22Rv1 (cell line): ENCODE measurements around the gene HK2.
"Not testable (repeated sequence)": the region's sequence is repeated elsewhere in the genome, so short reads cannot be mapped to it uniquely, and the experiment has no call there.

Experiments
- H3K27ac ChIP-seq: fragments of 450-650 bp; 2 replicates; pipeline ENCODE4 v1.5.1; 2017
- ZFX ChIP-seq: fragments of 450-650 bp; IDR thresholded peaks from 2 replicates; pipeline ENCODE4 v1.6.1; 2017; ENCODE audit warnings: antibody characterized with exemption, borderline replicate concordance
- TF ChIP-seq, protein P1 (sequence below): fragments of 450-650 bp; IDR thresholded peaks from 2 replicates; pipeline ENCODE4 v1.5.1; 2017; ENCODE audit warnings: mild to moderate bottlenecking

The HK2 gene

DNA sequence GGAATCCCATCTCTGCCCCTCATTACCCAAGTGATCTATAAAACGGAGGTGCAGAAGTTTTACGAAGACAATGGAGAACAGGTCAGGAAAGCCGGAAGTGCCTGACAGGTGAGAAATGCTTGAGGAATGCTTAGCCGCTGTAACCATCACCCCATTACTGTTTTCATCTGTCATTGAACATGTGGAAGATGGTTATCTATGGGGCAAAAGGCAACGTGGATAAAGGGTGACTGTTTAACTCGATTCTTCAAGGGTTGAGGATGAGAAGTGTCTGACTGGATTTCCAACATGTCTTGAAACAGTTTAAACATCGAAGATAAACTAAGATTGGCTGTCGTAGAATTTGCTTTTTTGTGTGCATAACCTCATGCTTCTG lies 17.3 kb downstream of the HK2 start:
- no peak for TF ChIP-seq ZFX
- TF ChIP-seq, protein P1, sequence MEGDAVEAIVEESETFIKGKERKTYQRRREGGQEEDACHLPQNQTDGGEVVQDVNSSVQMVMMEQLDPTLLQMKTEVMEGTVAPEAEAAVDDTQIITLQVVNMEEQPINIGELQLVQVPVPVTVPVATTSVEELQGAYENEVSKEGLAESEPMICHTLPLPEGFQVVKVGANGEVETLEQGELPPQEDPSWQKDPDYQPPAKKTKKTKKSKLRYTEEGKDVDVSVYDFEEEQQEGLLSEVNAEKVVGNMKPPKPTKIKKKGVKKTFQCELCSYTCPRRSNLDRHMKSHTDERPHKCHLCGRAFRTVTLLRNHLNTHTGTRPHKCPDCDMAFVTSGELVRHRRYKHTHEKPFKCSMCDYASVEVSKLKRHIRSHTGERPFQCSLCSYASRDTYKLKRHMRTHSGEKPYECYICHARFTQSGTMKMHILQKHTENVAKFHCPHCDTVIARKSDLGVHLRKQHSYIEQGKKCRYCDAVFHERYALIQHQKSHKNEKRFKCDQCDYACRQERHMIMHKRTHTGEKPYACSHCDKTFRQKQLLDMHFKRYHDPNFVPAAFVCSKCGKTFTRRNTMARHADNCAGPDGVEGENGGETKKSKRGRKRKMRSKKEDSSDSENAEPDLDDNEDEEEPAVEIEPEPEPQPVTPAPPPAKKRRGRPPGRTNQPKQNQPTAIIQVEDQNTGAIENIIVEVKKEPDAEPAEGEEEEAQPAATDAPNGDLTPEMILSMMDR = no peak
- H3K27ac ChIP-seq = no peak overlapping the region

DNA sequence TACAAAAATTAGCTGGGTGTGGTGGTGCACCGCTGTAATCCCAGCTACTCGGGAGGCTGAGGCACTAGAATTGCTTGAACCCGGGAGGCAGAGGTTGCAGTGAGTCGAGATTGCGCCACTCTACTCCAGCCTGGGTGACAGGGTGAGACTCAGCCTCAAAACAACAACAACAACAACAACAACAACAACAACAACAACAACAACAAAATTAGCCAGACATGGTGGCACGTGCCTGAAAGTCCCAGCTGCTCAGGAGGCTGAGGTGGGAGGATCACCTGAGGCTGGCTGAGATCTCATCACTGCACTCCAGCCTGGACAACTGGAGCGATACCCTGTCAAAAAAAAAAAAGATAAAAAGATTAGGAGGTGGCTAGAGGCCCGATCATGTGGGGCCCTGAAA lies 19.4 kb downstream of the HK2 start:
- H3K27ac ChIP-seq = not testable (repeated sequence)

DNA sequence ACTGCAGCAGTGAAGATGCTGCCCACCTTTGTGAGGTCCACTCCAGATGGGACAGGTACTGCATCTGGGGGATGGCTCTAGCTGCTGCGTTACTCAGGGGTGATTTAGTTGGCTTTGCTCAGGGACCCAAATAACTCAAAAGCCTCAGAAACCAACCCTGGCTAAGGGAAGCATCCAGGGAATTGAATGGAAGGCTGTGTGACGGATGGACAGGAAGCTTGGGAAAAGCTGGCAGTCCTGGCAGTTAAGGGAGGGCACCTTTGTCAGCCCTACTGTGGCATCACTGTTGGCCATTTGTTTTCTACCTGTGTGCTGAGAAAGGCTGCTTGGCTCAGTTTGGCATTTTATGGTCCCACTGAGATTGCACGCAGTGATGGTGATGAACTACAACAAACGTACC lies 20.5 kb downstream of the HK2 start:
- no peak overlapping the region for H3K27ac ChIP-seq
- no peak for TF ChIP-seq ZFX
- TF ChIP-seq, protein P1 = no peak

DNA sequence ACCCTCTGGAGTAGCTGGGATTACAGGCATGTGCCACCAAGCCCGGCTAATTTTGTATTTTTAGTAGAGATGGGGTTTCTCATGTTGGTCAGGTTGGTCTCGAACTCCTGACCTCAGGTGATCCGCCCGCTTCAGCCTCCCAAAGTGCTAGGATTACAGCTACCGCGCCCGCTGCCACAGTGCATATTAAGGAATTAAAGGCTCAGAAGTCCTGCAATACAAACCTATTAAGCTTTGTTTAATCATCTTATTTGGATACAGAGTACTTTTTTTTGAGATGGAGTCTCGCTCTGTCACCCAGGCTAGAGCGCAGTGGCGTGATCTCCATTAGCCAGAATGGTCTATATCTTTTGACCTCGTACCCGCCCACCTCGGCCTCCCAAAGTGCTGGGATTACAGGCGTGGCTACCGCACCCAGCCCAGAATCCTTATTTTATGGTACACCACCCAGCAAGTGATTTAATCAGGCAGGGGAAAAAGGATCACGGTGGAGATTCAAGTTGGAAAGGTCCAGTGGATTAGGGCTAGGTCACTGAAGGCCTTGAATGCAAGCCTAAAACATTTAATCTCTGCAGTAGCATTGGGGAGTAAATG lies 21.3 kb downstream of the HK2 start:
- not testable (repeated sequence) for H3K27ac ChIP-seq

DNA sequence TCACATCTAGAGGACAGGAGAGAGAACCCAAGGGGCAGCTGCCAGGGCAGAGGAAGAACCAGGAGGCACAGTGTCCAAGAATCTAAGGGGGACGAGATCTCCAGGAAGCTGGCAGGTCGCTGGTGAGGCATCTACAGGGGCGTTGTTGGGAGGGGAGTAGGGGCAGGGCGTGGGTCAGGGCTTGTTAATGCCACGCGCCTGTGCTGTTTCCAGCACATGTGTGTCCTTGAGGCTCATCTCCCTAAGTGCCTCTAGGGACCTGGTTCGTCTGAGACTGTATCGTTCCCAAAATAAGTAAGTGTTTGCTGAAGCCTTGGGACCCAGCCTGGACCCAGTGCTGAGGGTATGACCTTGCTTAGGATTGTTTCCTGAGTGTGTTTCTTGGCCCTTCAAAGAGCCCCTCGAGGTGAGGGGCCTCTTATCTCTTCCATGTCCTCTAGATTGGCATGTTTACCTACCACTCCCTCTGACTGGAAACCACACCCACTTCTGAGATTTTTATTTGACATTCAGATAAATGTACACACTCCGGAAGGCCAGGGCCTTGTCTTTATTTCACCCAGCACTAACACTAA lies 22.2 kb downstream of the HK2 start:
- peak overlapping the region; percentile 37; the same call in 1 of the 2 replicates for H3K27ac ChIP-seq
- no peak for TF ChIP-seq ZFX
- TF ChIP-seq, protein P1 = no peak

DNA sequence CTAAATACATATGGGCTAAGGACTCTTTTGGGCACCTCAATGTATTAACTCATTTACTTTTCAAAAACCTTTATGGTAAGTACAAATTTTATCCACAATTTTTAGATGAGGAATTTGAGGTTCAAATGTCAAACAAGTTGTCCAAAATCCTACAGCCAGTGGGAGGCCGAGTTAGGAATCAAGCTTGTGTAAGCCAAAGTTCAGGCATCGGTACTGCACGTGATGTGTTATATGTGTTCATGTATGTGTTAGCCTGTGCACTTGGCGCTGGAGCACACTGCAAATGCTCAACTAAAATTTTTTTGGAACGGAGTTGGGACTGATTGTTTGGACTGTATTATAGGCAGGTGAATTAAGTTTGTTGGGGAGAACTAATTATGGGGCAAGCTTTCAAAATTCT lies 22.7 kb downstream of the HK2 start:
- TF ChIP-seq, protein P1 = no peak
- no peak for TF ChIP-seq ZFX
- peak overlapping the region; percentile 37; the same call in 1 of the 2 replicates for H3K27ac ChIP-seq

DNA sequence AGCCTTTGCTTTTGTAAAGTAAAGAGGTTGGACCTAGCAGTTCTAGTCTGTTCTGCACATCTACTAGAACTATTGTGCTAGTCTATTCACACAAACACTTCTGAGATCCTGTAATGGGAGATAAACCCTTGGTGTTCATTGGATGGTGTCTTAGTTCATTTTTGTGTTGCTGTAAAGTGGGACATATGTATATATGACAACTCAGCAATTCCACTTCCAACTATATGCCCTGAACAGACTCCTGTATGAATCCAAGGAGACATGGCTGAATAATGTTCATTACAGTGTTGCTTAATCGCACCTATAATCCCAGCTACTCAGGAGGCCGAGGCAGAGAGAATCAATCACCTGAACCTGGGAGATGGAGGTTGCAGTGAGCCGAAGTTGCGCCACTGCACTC lies 23.3 kb downstream of the HK2 start:
- no peak overlapping the region for H3K27ac ChIP-seq

DNA sequence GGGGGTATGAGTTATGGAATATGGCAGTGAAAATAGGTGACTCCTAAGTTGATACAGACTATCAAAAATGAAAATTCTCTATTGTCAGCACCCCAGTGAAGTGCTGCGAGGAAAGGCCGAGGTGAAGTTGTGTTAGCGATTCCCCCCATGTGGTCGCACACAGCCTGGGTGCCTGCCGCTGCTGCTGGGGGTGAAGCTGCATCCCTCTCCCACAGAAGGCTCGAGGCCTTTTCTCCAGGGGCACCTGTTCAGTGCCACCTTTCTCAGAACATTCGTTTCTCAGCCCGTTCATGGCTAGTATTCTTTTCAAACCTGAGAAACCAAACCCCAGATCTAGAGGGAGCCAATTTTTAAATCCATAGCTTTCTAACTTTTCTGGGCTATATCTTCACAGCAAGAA lies 23.8 kb downstream of the HK2 start:
- no peak overlapping the region for H3K27ac ChIP-seq

More for the DNA sequence above, 23.3 kb downstream of the HK2 start:
- TF ChIP-seq, protein P1 = no peak
- no peak for TF ChIP-seq ZFX

More for the DNA sequence above, 23.8 kb downstream of the HK2 start:
- TF ChIP-seq, protein P1 = no peak
- TF ChIP-seq ZFX = no peak
